GM18873 (cell line): ENCODE results near the gene MPZL3.

Experiments used
- ATAC-seq: cut with Tn5 transposase; IDR thresholded peaks from one replicate; pipeline ENCODE4 v1.9.1; 2021; ENCODE audit warnings: mild to moderate bottlenecking, moderate library complexity, moderate number of reproducible peaks; ENCODE audit not compliant: unreplicated experiment, low FRiP score

MPZL3 gene

GRCh38 chr11:118214210-118214914 lies 37.8 kb downstream of the MPZL3 start:
- ATAC-seq = no peak

GRCh38 chr11:118213781-118214180 lies 38.4 kb downstream of the MPZL3 start:
- ATAC-seq = no peak

GRCh38 chr11:118213201-118213600 lies 39.0 kb downstream of the MPZL3 start:
- ATAC-seq = no peak

DNA sequence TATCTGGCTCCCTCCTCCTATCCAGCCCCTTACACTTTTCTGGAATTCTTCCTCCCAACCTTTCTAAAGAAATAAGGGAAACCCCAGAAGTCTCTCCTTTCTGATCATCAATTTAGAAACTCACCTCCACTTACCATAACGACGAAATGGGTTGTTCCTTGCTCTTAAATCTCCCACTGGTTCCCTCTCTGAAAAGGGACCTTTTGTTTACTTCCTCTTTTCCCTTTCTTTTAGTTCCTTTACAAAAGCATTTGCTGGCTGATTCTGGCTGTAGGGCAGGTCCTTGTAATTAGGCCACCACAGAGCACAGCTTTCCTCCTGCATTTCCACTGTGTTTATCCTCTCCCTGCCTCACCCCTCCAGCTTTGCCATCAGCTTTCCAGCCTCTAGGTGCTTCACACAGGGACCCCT lies 39.4 kb downstream of the MPZL3 start:
- ATAC-seq = no peak

- no peak for ATAC-seq
These were observed 39.9 kb downstream of the MPZL3 start for GRCh38 chr11:118212131-118212725.

GRCh38 chr11:118211006-118211405 lies 41.2 kb downstream of the MPZL3 start:
- ATAC-seq = no peak

DNA sequence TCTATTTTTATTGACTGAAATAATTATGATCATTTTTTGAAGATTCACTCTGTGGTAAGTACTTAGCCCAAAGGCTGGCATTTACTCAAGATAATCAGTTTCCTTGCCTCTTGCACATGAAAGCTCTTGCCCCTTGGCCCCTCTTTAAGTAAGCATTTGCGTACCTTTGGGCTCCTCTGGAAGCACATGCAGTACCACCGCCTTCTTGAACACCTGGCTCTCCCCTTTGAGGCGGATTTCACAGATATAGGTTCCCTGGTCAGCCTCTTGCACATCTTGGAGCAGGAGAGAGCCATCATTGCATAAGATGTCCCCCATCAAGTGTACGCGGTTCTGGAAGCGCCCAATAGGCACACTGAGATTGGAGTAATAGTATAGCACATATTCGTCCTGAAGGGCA lies 41.8 kb downstream of the MPZL3 start:
- ATAC-seq = no peak

DNA sequence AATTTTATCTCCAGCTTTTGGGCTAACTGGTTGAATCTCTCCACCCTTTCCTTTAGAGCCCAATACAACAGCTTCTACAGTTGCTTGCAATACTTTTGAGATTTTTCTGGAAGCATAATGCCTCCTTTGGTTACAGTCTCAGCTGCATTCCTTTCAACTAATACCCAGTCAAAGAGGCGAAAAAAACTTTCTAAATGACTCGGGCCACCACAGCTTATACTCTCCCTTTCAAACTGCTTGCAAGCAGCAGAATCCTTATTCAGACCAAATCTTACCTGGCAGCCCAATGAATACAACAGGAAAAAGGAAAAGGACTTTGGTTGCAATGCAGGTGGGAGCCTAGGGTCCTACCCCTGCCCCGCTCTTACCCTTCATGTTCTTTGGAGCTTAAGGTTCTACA lies 43.1 kb downstream of the MPZL3 start:
- no peak for ATAC-seq

- no peak for ATAC-seq
These were observed 45.1 kb downstream of the MPZL3 start for GRCh38 chr11:118207079-118207478.

DNA sequence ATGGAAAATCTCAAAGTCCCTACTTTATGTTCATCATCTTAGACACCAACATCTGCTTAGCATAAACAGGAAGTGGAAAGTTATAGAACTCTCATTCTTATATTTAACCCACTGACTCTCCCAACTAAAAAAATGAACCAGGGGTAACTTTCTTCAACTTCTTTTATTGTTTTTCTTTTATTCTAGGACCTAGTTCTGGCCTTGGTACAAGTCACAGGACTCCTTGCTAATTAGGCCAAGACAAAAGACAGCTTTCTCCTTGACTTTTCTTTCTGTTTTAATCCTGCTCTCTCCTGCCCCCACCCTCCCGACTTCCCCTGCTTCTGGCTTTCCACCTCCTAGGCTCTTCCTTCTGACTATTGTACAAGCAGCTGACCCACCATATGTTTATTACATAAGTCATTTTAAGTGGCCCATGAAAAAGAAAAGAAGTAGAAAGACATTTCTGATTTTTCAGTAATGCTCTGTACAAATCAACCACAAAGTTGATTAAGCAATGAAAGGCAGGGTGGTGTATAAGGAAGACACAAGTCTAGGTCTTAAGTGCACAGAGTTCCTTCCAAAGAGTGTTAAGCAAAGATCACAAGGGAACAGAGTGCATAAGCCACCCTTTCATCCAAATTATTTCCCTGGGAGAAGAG lies 45.7 kb downstream of the MPZL3 start:
- no peak for ATAC-seq

DNA sequence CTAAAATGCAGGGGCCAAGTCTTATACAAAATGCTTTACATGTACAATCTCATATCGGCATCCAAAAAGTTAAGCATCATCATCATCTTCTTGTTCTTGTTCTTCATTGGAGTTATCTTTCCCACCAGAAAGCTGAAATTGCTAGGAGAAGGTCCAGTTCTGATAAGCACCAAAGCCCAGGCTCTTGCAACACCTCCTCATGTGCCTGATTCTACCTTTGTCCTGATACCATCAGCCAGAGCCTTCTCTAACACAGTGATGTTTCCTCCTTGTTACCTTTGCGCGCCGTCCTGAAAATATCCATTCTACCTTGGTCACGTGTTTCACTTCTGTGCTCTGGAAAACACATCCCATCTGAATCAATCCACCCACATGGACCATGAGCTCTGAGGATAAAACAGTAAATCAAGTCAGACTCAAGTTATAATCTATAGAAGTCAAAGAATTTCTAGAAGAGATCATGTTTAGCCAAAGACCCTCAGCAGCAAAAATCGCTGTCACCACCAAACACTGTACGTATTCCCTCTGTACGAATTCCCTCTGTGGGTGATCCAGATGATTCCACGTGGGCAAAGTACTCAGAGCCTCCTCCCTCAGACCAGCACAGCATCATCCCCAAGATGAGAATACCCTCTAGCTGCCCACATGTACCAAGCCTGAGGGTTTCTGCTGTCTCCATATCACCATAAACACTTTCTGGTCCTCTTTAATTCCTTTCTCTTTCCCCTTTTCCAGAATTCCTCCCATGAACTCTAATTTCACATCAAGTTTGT lies 46.4 kb downstream of the MPZL3 start:
- ATAC-seq = no peak

DNA sequence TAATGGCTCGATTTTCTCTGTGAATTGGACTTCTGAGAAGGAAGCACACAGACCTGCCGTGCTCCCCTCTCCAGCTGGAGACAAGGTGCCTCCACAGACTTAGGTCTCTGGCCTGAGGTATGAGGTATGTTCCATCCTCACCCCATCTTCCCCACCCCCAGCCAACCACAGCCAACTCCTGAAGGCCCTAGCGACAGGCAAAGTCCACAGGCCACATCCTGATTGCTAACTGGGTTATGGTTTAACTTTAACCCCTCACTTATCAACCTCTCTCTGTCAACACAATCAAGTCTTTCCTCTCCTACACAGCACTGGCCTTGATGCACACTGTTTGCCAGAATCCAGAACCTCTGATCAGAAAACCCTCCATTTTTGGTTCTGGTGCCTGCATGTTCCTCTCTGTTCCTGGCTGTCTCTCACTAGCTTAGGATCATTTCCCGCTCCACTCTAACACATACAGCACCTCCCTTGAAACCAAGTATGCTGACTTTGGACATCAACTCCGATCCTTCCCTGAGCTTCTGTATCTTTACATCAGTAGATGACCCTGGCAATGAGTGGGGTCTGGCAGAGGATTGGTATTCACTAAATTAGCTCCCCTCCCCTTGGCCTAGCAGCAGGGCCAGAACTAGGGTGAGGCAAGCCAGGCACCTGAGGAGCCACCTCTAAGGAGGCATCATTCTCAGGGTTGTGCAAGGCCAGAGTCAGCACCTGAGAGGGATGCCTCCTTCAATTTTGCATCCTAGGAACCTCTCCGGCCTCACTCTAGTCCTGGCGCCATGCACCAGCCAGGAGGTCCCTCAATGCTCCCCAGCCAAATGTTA lies 49.4 kb downstream of the MPZL3 start:
- ATAC-seq = no peak

GRCh38 chr11:118201966-118202365 lies 50.2 kb downstream of the MPZL3 start:
- no peak for ATAC-seq

- no peak for ATAC-seq
These were observed 51.1 kb downstream of the MPZL3 start for GRCh38 chr11:118200901-118201680.

GRCh38 chr11:118200497-118200896 lies 51.7 kb downstream of the MPZL3 start:
- no peak for ATAC-seq

DNA sequence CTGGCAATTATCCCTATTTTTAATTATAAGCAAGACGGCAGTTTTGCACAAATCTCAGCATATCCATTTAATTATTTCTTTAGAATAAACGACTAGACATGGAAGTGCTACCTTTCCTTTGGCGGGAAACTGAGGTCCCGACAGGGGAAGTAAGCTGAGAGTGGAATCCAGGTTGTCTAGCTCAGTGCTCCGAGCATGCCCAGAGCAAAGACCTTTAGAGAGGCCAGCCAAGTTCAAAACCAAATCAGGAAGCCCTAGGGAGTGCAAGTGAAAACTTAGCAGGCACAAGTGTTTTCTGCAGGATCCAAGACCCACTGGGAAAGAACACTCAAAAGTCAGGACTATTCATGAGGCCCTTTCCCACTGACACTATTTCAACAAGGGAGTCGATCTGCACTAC lies 53.0 kb downstream of the MPZL3 start:
- ATAC-seq = no peak

- ATAC-seq = no peak
These were observed 53.8 kb downstream of the MPZL3 start for GRCh38 chr11:118198370-118198769.

DNA sequence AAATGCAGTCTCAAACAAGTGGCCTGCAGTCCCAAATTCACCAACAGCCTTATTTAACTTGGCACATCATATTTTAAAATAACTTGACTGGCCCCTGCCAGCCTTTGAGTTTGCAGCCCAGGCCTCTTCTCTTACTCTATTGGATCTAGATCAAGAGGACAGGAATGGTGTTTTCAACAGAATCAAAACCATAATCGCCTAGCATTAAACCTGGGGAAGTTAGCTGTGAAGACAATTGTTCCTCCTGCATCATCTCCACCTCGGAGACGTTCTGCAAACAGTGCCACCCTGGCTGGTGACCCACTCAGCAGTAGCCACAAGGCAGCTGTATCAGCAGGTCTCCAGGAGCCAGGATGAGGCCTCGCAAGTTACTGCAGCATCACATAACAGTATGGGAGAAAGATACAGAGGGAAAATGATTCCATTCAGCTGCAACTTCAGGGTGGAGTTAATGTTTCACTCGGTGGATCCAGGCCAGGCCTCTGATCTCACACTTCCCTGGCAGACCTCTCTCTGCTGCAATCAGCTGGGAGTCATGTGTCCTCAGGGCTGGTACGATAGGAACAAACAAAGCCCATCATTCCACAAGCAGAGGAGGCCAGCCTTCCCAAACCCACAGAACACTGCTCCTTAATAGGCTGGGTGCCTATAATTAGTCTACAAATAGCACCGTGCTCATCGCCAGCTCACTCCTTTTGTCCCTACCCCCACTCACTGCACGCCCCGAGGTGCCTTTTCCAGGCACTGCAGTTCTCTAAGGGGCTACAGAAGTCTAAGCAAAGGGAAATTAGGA lies 57.1 kb downstream of the MPZL3 start:
- no peak for ATAC-seq
